Activated naive CD8-positive, alpha-beta T cell treated with anti-CD3 and anti-CD28 coated beads, Interleukin-2, amount 50 U/mL, for 24 hours (primary cell): Measurements from ENCODE around the gene SIRPB2.

Experiments
- ATAC-seq: fragments of 150-1000 bp; cut with Tn5 transposase; one replicate; pipeline ENCODE4 v1.10.0; 2021
- DNase-seq: peaks from one replicate; pipeline ENCODE4 v3.0.0; 2021
- H3K27ac Mint-ChIP-seq: one replicate; pipeline ENCODE4 v1.8.0; 2021; ENCODE audit warnings: mild to moderate bottlenecking, mixed read lengths
- H3K27me3 Mint-ChIP-seq: one replicate; pipeline ENCODE4 v1.8.0; 2021; ENCODE audit warnings: mixed read lengths
- H3K36me3 Mint-ChIP-seq: one replicate; pipeline ENCODE4 v1.8.0; 2021; ENCODE audit warnings: low read depth, mixed read lengths
- H3K4me1 Mint-ChIP-seq: one replicate; pipeline ENCODE4 v1.8.0; 2021; ENCODE audit warnings: mixed read lengths
- H3K4me3 Mint-ChIP-seq: one replicate; pipeline ENCODE4 v1.8.0; 2021; ENCODE audit warnings: mild to moderate bottlenecking, moderate library complexity, mixed read lengths
- H3K9me3 Mint-ChIP-seq: one replicate; pipeline ENCODE4 v1.8.0; 2021; ENCODE audit warnings: mixed read lengths

SIRPB2 gene

DNA sequence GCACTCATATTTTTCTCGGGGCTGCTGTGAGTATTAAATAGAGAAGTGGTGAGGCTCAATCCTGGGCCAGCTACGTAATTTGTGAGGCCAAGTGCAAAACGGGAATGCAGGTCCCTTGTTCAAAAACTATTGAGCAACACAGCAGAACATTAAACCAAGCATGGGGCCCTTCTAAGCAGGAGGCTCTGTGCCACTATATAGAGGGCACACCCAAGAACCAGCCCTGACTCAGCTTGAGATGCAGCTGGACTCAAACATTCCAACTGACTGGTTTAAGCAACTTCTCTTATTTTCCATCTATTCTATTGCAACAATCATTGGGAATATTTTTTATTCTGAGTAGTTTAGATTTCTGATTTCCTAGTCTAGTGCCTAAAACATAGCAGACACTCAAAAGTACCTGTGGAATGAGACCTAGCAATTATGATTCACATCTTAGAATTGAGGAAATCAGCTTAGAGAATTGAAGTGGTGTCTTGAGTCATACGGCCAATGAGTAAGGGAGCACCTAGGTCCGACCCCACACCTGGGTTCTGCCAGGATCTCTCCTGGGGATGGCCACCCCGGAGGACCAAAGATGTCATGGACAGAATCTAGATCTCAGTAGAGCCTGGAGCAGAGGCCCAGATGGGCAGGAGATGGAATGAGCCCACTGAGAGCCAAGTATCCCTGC lies 1.3 kb downstream of the SIRPB2 start:
- H3K27me3 Mint-ChIP-seq = peaks cover 17% of the 10 kb centered on the region
- ATAC-seq = no peak
- no peaks in the 10 kb centered on the region for H3K9me3 Mint-ChIP-seq
- peaks cover 10% of the 10 kb centered on the region for H3K4me1 Mint-ChIP-seq
- DNase-seq = no peak
- no peak overlapping the region for H3K4me3 Mint-ChIP-seq
- no peak overlapping the region for H3K27ac Mint-ChIP-seq
- no peaks in the 10 kb centered on the region for H3K36me3 Mint-ChIP-seq

DNA sequence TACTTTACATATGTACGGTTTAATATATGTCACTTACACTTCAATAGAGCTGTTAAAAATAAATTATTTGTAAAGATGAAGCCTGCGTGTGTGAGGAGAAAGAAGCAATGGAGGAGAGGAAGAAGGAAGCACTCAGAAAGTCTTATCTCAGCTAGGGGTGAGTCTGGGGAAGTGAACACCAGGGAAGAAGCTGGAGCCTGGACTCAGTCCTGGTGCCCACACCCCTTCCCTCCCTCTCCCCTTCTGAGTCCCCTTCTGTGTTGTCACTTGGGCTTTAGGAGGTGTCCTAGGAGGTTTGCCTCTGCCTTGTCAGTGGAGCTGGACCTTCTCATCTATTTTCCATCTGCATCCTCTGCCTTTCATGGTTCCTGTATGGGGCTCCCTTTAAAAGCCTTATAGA lies 1.9 kb downstream of the SIRPB2 start:
- no peak overlapping the region for H3K4me3 Mint-ChIP-seq
- ATAC-seq = no peak
- peaks cover 20% of the 10 kb centered on the region for H3K27me3 Mint-ChIP-seq
- no peaks in the 10 kb centered on the region for H3K9me3 Mint-ChIP-seq
- no peaks in the 10 kb centered on the region for H3K36me3 Mint-ChIP-seq
- no peak overlapping the region for H3K27ac Mint-ChIP-seq
- peaks cover 10% of the 10 kb centered on the region for H3K4me1 Mint-ChIP-seq
- no peak for DNase-seq

DNA sequence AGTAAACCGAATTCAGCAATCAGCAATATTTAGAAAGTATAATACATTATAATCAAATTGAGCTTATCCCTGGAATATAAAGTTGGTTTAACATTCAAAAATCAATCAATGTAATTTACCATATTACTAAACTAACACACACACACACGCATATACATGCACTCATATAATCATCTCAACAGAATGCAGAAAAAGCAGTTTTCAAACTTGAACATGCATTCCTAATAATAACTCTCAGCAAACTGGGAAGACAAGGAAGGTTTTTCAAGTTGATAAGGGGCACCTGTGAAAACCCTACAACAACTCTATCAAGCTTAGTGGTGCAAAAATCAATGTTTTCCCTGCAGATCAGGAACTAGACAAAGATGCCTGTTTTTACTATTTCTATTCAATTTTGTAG lies 4.7 kb downstream of the SIRPB2 start:
- Mint-ChIP-seq H3K27me3 (peaks cover 37% of the 10 kb centered on the region), H3K4me1 (no peaks in the 10 kb centered on the region), H3K36me3 (no peaks in the 10 kb centered on the region), H3K4me3 (no peak overlapping the region), H3K27ac (no peak overlapping the region), H3K9me3 (no peaks in the 10 kb centered on the region)
- ATAC-seq (no peak), DNase-seq (no peak)

DNA sequence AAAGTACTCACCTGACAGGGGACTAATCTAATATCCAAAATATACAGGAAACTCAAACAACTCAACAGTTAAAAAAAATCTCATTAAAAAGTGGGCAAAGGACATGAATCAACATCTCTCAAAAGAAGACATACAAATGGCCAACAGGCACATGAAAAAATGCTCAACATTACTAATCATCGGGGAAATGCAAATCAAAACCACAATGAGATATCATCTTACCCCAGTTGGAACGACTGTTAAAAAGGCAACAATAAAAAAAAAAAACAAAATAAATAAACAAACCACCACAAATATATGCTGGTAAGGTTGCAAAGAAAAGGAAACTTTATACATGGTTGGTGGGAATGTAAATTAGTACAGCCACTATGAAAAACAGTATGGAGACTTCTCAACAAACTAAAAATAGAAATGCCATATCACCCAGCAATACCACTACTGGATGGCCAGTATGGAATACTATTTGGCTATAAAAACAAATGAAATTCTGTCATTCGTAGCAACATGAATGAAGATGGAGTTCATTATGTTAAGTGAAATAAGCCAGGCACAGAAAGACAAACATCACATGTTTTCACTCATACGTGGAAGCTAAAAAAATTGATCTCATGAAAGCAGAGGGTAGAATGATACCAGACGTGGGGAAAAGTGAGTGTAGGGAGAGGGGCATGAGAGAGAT lies 6.6 kb downstream of the SIRPB2 start:
- H3K4me1 Mint-ChIP-seq = no peaks in the 10 kb centered on the region
- no peak overlapping the region for H3K4me3 Mint-ChIP-seq
- no peak for DNase-seq
- peaks cover 42% of the 10 kb centered on the region for H3K27me3 Mint-ChIP-seq
- H3K9me3 Mint-ChIP-seq = no peaks in the 10 kb centered on the region
- H3K27ac Mint-ChIP-seq = no peak overlapping the region
- no peaks in the 10 kb centered on the region for H3K36me3 Mint-ChIP-seq
- ATAC-seq = no peak

DNA sequence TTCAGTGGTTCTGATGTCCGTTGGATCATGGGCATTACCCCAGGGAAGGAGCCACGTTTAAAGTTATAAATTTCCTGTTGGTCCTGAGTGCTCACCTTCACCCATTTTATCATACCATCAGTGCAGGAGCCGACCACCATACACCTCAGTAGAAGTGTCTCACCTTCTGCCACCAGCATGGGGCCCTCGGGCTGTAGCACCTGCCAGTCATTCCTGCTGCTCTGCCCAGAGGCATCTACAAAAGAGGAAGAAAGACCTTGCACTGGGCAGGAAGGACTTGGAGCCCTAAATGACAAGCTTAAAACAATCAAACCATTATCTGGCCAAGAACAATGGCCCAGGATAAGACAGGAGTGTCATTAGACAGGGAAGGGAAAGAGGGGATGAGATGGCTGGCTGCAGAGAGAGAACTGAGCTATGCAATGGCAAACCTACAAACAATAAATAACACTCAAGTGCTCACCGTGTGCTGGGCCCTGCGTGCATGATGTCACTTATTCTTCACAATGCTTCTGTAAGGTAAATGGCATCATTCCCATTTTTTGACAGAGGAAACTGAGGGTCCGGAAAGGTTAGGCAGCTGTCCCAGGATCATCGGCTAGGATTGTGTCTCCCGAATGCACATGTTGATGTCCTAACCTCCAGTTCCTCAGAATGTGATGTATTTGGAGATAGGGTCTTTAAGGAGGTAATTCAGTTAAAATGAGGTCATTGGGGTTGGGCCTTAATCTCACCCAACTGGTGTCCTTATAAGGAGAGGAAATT lies 11.2 kb downstream of the SIRPB2 start:
- Mint-ChIP-seq H3K4me1 (no peaks in the 10 kb centered on the region), H3K36me3 (no peaks in the 10 kb centered on the region), H3K27ac (no peak overlapping the region), H3K4me3 (no peak overlapping the region), H3K27me3 (peaks cover 27% of the 10 kb centered on the region), H3K9me3 (no peaks in the 10 kb centered on the region)
- DNase-seq = no peak
- ATAC-seq = no peak

DNA sequence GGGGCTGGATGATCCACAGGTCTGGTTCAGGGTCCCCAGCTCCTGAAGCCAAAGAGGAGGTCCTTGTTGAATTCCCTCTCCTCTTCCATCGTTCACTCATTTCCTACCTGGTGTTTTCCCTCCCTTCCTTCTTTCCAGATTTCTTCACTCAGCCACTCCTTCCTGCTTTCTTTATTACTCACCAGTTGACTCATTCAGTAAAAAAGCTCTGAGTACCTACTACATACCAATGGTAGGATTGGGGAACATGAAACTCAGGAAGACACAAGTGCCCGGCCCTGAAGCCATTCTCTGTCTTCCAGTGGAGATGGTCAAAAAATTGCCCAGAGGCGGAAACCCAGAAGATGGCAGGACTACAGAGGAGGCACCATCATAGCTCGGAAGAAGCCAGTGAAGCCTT lies 12.7 kb downstream of the SIRPB2 start:
- DNase-seq (no peak), ATAC-seq (no peak)
- Mint-ChIP-seq H3K4me3 (no peak overlapping the region), H3K4me1 (no peaks in the 10 kb centered on the region), H3K36me3 (no peaks in the 10 kb centered on the region), H3K27ac (no peak overlapping the region), H3K9me3 (no peaks in the 10 kb centered on the region), H3K27me3 (peaks cover 15% of the 10 kb centered on the region)

DNA sequence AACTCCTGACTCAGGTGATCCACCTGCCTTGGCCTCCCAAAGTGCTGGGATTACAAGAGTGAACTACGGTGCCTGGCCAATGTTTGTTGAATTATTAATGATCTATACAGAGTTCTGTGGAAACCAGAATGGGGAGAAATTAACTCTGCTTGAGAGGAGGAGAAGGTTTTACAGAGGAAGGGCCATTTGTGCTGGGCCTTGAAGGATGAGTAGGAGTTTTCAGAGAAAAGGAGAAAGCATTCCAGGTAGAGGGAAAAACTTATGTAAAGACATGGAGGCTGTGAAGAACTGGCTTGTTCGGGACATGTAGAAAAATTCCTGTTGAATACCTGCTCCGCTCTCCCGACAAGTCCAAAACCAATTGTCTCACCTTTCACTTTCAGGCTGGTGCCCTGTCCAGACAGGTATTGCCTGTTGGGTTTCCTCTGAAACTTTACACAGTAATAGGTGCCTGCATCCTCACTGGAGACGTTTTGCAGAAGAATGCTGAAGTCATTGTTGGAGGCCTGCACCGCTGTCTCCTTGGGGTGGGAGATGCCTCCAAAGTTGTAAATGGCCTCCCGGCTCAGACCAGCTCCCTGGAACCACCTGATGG lies 13.2 kb downstream of the SIRPB2 start:
- peaks cover 10% of the 10 kb centered on the region for H3K27me3 Mint-ChIP-seq
- no peaks in the 10 kb centered on the region for H3K4me1 Mint-ChIP-seq
- H3K36me3 Mint-ChIP-seq = no peaks in the 10 kb centered on the region
- ATAC-seq (no peak), DNase-seq (no peak)
- H3K4me3 Mint-ChIP-seq = no peak overlapping the region
- H3K9me3 Mint-ChIP-seq = no peaks in the 10 kb centered on the region
- H3K27ac Mint-ChIP-seq = no peak overlapping the region

DNA sequence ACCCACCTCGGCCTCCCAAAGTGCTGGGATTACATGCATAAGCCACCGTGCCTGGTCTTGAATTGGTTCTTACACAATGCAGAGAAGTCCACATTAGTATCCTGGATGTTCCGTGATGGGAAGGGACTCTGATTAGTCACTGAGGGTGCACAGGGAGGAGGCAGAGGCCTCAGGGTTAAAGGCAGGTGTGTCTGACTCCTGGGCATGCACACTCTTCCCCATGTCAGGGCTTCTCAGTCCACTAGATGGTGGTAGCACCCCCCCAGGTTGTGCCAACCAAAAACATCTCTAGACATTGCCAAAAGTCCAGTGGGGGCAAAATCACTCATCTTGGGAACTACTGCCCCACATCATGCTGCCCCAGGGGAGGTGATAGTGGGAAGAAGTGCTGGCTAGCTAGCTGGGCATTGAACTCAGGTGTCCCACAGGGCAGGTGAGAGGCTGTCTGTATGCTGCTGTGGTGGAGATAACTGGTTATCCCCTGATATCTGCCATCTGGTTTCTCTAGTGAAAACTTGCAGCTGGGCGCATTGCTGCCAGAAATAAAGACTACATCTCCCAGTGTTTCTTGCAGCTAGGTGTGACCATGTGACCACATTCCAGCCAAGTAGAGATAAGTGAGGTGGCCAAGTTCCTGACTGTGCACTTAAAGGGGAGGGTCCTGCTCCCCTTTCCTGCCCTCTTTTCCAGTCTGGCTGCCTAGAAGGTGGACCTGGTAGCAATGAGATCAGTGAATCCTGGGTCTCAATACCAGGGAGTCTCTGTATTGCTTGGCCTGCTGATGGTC lies 16.2 kb downstream of the SIRPB2 start:
- H3K27ac Mint-ChIP-seq = no peak overlapping the region
- peaks cover 1% of the 10 kb centered on the region for H3K27me3 Mint-ChIP-seq
- no peak for ATAC-seq
- H3K36me3 Mint-ChIP-seq = no peaks in the 10 kb centered on the region
- no peaks in the 10 kb centered on the region for H3K9me3 Mint-ChIP-seq
- no peak overlapping the region for H3K4me3 Mint-ChIP-seq
- H3K4me1 Mint-ChIP-seq = no peaks in the 10 kb centered on the region
- no peak for DNase-seq

DNA sequence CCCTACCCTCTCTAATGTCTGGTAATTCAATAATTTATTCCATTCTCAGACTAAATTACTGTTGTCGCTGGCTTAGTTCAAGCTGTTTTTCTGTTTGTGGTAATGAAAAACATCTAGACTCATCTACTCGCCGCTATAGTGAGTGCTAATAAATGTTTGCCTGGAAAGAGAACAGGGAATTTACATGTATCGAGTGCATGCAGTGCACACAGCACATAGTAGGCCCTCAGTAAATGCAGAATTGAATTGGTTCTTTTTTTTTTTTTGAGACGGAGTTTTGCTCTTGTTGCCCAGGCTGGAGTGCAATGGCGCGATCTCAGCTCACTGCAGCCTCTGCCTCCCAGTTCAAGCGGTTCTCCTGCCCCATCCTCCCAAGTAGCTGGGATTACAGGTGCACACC lies 16.9 kb downstream of the SIRPB2 start:
- no peaks in the 10 kb centered on the region for H3K4me1 Mint-ChIP-seq
- no peaks in the 10 kb centered on the region for H3K9me3 Mint-ChIP-seq
- H3K4me3 Mint-ChIP-seq = no peak overlapping the region
- ATAC-seq = no peak
- no peak for DNase-seq
- no peak overlapping the region for H3K27ac Mint-ChIP-seq
- no peaks in the 10 kb centered on the region for H3K36me3 Mint-ChIP-seq
- no peaks in the 10 kb centered on the region for H3K27me3 Mint-ChIP-seq

DNA sequence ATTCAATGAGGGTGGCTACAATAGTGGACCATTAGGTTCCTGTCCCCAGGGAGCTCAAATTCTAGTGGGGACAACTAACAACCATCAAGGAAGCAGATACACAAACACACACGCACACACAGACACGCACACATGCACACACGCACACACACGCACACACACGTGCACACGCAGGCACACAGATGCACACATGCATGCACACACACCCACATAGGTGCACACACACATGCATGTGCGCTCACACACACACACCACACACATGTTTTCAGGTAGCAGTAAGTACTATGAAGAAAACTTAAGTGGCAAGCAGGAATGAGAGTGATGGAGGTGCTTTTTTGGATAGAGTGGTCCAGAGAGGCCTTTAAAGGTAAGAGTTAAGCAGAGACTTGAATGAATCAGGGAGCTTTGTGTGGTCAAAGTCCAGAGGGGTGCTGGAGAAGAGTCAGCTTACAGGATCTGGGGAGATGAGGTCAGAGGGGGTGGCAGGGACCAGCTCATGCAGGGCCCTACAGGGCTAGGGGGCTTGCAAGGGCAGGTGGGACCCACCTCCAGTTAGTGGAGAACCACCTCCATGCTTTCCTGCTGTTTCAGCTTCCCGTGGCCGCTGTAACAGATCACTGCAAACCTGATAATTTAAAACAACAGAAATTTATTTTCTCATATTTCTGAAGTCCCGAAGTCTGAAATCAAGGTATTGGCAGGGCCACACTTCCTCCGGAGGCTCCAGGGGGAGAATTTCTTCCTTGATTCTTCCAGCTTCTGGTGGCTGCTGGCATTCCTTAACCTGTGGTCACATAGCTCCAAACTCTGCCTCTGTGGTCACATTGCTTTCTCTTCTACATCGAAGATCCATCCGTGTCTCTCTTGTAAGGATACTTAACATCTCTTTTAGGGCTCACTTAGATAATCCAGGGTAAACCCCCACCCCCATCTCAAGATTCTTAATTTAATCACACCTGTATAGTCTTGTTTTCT lies 17.7 kb downstream of the SIRPB2 start:
- H3K9me3 Mint-ChIP-seq = no peaks in the 10 kb centered on the region
- DNase-seq (no peak), ATAC-seq (no peak)
- H3K27me3 Mint-ChIP-seq = peaks cover 3% of the 10 kb centered on the region
- no peaks in the 10 kb centered on the region for H3K4me1 Mint-ChIP-seq
- peak overlapping the region; percentile 29 for H3K27ac Mint-ChIP-seq
- H3K36me3 Mint-ChIP-seq = no peaks in the 10 kb centered on the region
- H3K4me3 Mint-ChIP-seq = no peak overlapping the region

DNA sequence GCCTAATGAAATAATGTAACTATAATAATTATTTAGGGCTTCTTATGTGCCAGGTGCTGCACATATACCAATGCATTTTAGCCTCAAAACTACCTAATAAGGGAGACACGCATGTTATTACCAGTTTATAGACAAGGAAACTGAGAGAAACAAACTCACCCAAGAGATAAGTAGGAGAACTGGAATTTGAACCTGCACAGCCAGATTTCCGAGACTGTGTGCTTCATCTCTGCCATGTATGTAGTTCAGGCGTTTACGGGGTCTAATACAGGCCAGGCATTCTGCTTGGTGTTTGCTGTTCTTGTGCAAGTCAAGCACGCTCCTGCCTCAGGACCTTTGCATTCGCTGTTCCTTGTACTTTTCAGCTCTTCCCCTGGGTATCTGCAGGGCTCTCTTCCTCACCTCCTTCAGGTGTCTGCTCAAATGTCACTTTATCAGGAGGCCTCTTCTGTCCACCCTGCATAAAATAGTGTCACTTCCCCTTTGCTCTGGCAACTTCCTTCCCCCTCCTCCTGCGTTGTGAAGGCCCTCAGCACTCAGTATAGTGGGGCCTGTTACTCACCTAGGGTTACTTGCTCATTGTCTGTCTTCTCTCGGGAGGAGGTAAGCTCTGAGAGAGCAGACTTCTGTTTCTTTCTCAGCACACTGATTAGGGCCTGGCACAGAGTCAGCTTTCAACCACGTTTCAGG lies 18.5 kb downstream of the SIRPB2 start:
- ATAC-seq (no peak), DNase-seq (no peak)
- H3K4me1 Mint-ChIP-seq = peaks cover 4% of the 10 kb centered on the region
- H3K4me3 Mint-ChIP-seq = no peak overlapping the region
- peak overlapping the region; percentile 29 for H3K27ac Mint-ChIP-seq
- H3K36me3 Mint-ChIP-seq = no peaks in the 10 kb centered on the region
- peaks cover 9% of the 10 kb centered on the region for H3K27me3 Mint-ChIP-seq
- no peaks in the 10 kb centered on the region for H3K9me3 Mint-ChIP-seq

DNA sequence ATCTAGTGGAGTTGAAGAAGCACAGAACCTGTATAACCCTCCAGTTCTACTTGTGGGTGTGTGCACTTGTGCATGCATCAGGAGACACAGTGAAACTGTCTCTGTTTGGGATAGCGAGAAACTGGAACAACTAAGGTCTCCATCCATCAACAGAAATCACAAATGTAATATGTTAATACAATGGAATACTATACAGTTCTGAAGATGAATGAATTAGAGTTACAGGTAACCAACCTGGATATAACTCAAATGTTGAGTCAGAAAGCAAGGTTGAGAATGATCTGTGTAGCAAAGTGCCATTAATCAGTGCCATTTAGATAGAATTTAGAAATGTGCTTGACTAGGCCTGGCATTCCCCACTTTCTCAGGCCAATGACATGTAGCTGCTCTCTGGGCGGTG lies 20.0 kb downstream of the SIRPB2 start:
- ATAC-seq = no peak
- DNase-seq = no peak
- Mint-ChIP-seq H3K36me3 (no peaks in the 10 kb centered on the region), H3K4me1 (peaks cover 12% of the 10 kb centered on the region), H3K27me3 (peaks cover 11% of the 10 kb centered on the region), H3K9me3 (no peaks in the 10 kb centered on the region), H3K4me3 (no peak overlapping the region), H3K27ac (no peak overlapping the region)
